KOPT-K1 (cell line): ENCODE results near the gene NNT.

Source experiments
- H3K27ac ChIP-seq: fragments of 200-600 bp; sonication (generic); 2 replicates; pipeline ENCODE4 v1.5.1; 2016; ENCODE audit warnings: antibody characterized with exemption, mild to moderate bottlenecking, low read depth, low read length; ENCODE audit not compliant: poor library complexity, severe bottlenecking
- H3K36me3 ChIP-seq: fragments of 200-600 bp; sonication (generic); 2 replicates; pipeline ENCODE4 v1.5.1; 2017; ENCODE audit warnings: antibody characterized with exemption, mild to moderate bottlenecking, low read length, moderate library complexity; ENCODE audit not compliant: insufficient read depth
- H3K9me3 ChIP-seq: fragments of 200-600 bp; sonication (generic); 2 replicates; pipeline ENCODE4 v1.5.1; 2017; ENCODE audit warnings: antibody characterized with exemption, low read length, mild to moderate bottlenecking; ENCODE audit not compliant: insufficient read depth, poor library complexity, severe bottlenecking

The NNT gene

DNA sequence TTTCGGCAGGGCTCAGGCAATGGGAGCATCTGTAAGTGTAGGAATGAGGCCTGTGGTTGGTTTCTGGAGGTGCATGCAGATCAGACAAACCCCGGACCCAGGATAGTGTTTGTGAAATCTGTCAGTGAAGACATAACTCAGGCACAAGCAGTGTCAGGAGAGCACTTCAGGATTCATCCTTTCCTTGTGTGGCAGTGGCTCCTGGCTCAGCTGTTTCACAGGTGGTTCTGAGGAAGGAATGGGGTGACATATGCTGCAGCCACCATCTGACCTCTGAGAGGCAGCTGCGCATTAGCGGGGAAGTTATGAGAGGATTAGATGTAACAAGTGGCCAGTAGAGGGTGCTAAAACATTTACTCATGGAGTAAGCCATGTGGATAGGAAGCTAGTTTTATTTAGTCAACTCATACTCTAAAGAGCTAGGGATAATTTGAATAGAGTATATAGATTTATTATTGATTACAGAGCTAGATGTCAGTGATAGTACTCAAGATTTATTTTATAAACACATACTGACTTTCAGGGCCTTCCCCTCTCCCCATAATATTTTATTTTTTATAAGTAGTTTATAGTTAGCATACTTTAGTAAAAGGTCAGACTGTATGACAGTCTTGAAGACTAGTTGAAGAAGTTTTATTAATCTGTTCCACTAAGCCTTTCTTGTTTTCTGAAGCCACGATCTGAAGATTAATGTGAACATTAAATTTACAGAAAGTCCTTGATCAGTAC lies 28.4 kb downstream of the NNT start:
- no peaks in the 10 kb centered on the region for H3K9me3 ChIP-seq
- peaks cover 87% of the 10 kb centered on the region for H3K36me3 ChIP-seq
- no peak overlapping the region for H3K27ac ChIP-seq

DNA sequence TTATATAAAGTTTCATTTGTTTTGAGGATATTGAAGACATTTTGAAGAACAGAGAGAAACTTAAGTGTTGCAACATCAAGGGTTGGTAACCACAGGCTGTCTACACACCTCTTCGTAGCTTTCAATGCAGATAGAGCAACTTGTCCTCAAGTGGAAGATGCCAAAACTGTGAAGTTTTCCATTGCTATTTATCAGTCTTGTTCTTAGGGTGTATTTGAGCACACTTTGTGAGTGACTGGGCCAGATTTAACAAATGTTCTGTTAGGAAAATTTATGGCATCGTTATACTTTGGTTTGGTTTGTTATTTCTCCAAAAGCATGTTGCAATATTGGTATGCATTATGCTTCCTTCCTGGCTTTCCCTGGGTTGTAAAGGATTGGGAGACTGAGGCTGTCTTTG lies 31.6 kb downstream of the NNT start:
- Histone ChIP-seq H3K36me3 (peaks cover 95% of the 10 kb centered on the region), H3K9me3 (no peaks in the 10 kb centered on the region), H3K27ac (no peak overlapping the region)

DNA sequence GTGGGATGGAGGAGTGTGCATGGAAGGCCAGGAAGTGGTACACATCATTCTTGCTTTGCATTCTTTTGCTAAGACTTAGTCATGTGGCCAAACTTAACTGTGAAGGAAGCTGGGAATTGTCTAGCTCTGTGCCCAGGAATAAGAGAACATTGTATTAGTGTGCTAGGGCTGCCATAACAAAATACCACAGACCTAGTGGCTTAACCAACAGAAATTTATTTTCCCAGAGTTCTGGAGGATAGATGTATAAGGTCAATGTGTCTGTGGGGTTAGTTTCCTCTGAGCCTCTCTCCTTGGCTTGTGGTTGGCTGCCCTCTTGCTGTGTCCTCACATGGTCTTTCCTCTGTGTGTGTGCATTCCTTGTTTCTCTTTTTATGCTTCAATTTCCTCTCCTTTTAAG lies 32.4 kb downstream of the NNT start:
- peaks cover 97% of the 10 kb centered on the region for H3K36me3 ChIP-seq
- no peak overlapping the region for H3K27ac ChIP-seq
- H3K9me3 ChIP-seq, result no peaks in the 10 kb centered on the region

DNA sequence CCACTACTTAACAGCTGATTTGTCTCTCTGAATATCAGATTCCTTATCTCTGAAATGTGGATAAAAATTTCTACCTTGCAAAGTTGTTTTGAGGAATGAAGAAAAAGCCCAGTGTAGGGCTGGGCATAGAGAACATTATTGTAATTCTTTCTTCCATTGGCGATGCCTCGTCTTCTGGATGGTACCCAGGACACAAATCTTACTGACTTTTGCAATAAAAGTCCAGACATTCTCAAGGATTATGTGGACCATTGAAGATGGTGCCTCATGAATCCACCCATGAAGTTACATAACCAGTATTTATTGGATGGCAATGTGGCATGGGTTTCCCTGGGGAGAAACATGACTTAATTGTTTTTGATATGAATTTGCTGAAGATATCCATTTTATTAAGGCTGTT lies 33.1 kb downstream of the NNT start:
- no peak overlapping the region for H3K27ac ChIP-seq
- H3K36me3 ChIP-seq, result peaks cover 93% of the 10 kb centered on the region
- no peaks in the 10 kb centered on the region for H3K9me3 ChIP-seq

DNA sequence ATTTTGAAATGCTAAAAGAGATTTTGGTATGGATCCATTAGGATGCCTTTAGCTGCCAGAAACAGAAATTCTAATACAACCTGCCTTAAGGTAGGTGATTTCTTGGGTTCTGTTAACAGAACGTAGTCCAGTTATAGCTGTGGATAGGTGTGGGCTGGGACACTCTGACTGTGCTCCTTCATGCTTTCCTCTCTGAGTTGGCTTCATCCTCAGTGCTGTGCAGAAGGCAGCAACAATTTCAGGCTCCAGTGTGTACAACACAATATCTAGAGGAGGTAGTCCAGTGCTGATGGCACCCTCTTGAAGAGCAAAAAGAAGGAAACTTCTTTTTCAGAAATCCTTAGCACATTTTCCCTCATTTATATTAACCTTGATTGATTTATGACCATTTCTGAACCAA lies 34.4 kb downstream of the NNT start:
- H3K27ac ChIP-seq, result no peak overlapping the region
- H3K36me3 ChIP-seq, result peaks cover 84% of the 10 kb centered on the region
- H3K9me3 ChIP-seq, result no peaks in the 10 kb centered on the region

DNA sequence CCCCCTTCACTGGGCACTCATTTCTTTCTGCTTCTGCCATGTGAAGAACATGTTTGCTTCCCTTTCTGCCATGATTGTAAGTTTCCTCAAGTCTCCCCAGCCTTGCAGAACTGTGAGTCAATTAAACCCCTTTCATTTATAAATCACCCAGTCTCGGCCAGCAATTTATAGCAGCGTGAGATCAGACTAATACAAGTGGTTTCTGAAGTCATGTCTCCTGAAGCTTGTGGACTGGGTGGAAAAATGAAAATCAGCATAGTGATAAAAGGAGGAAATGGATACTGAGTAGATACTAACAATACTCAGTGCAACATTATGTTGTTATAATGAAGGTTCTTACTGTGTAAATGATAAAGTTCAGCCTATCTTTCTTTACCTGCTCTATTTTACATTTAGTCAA lies 35.1 kb downstream of the NNT start:
- peaks cover 80% of the 10 kb centered on the region for H3K36me3 ChIP-seq
- H3K9me3 ChIP-seq, result no peaks in the 10 kb centered on the region
- H3K27ac ChIP-seq, result no peak overlapping the region

DNA sequence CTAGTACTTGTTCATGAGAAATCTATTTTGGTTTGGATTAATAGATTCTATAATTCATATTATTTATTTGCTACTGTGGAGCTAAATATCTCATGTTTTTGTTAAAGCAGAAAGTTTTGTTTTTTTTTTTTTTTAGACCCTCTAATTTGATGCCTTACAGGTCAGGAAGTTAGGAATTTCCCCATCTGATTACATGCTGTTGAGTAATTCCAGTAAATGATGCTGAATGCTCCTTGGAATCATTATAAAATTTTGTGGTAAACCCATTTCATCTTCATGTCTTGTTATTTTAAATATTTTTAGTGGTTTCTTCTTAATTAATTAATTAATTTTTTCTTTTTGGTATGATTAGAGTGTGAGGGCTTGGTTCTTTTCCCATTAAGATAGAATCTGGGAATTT lies 35.6 kb downstream of the NNT start:
- no peak overlapping the region for H3K27ac ChIP-seq
- no peaks in the 10 kb centered on the region for H3K9me3 ChIP-seq
- H3K36me3 ChIP-seq, result peaks cover 80% of the 10 kb centered on the region

DNA sequence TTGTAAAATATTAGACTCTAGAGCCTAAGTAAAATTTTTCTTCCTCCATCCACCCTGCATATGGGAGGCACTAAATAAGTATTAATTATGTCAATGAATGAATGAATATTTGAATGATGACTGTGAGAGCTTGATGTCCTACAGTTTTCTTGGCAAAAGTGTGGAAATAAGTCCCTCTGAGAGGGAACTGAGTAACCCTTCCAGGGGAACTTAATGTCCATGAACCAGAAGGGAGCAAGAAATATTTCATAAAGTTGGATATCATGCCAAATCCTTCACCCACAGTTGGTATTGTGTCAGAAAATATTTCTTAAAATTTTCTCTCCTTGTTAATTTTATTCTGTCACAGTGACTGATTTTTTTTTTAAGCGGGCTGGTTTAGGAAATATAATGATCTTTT lies 36.6 kb downstream of the NNT start:
- Histone ChIP-seq H3K27ac (no peak overlapping the region), H3K36me3 (peaks cover 80% of the 10 kb centered on the region), H3K9me3 (no peaks in the 10 kb centered on the region)

DNA sequence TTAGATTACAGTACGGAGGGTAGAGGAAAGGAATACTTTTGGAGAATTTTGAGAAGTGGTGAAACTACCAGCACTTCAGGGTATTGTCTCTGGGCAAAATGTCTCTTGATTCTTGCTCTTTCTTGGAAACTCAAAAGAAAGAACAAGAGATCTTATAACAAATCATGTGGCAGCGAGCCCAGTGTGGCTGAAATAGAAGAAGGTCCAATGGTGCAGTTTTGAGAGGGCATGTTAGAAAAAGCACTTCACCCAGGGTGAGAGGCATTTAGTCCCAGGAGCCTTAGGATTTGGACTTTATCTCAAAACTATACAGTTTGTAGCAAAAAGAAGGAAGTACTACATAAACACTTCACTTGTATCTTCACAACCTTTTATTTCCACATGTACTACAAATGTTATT lies 39.4 kb downstream of the NNT start:
- Histone ChIP-seq H3K9me3 (no peaks in the 10 kb centered on the region), H3K36me3 (peaks cover 77% of the 10 kb centered on the region), H3K27ac (no peak overlapping the region)

DNA sequence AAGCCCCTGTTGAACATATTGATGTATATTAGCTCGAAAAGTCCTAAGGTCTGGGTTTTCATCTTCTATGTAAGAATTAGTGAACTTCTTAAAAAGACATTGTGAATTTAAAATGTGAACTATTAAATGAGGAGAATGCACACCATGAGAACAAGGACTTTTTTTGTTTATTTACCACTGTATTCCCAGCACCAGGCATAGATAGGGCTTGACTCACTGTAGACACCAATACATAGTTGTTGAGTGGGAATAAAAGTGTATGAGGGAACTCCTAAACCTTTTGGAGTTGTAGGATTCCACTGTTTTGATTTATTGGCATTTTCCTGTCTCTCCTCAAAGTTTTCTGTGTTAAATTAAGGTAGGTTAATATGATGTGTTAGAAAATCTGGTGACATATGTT lies 40.3 kb downstream of the NNT start:
- no peak overlapping the region for H3K27ac ChIP-seq
- no peaks in the 10 kb centered on the region for H3K9me3 ChIP-seq
- peaks cover 77% of the 10 kb centered on the region for H3K36me3 ChIP-seq

DNA sequence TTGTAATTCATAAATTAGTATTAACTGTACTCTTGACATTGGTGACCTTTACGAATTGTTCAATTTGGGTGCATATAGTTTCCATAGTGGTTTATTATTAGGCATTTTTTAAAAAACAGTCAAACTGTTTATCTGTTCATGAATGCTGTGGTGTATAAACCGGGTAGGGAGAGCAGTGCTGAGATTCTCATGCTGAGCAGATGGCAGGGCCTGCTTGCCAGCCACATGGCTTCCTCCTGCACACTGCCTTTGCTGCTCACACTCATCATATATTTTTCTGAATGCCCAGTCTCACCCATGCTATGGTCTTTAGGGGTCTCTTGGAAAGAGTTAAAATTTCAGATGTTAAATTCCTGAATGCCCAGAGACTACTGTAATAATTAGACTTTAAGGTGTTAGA lies 40.8 kb downstream of the NNT start:
- Histone ChIP-seq H3K36me3 (peaks cover 78% of the 10 kb centered on the region), H3K9me3 (no peaks in the 10 kb centered on the region), H3K27ac (no peak overlapping the region)

DNA sequence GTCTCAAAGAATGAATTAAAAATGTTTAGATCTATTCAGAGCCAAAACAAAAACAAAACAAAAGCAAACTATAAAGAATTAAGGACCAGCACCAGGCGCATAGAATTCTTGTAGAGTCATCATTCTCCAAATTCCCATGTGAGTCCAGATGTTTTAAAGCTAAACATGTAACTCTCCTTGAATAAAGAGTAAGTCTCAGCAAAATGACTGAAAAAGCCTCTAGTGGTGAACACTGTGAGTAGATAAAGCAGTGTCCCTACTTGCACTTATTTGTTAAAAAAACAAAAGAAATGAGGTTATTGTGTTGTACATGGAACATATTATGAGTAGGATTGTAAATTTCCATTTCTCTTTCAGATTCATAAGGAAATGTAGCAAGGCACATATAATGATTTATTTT lies 44.0 kb downstream of the NNT start:
- peaks cover 88% of the 10 kb centered on the region for H3K36me3 ChIP-seq
- no peaks in the 10 kb centered on the region for H3K9me3 ChIP-seq
- no peak overlapping the region for H3K27ac ChIP-seq

DNA sequence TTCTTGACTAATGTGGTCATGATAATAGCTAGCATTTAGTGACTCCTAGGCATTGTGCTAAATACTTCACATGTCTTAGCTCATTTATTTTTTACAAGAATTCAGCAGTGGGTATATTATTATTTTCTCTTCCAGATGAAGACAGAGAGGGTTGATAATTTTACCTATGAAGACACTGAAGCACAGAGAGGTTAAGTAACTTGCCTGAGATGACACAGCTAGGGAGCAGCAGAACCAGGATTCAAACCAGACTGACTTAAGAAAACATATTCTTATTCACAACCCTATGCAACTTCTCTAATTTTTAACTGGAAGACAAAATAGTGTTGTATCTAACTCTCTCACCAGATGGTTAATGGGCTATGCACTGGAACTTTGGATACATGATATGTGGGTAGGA lies 44.8 kb downstream of the NNT start:
- Histone ChIP-seq H3K36me3 (peaks cover 96% of the 10 kb centered on the region), H3K9me3 (no peaks in the 10 kb centered on the region), H3K27ac (no peak overlapping the region)

DNA sequence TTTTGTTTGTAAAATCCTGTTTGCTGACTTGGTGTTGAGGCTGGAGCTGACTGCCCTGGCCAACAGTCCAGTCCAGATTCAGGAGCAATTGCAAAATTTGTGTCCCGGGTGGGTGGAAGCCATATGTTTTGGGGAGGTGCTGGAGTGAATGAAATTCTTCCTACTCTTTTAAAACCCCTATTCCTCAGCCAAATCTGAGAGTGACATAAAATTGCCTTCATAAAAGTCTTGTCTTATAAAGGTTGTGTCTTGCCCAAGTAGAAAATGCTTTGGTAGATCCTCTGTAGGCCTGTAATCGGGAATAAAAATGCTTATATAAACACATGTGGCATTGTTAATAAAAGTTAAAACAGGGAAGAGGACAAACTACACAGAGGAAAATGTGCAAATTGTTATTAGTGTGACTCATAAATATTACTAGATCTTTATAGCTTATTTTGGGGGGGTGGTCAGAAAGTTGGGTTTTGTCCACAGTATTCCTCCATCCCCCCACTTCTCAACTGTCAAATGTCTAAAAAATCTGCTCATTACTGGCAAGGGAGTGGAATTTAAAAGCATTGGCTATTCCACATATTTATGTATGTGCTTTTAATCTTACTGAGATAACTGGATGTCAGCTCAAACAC lies 45.6 kb downstream of the NNT start:
- no peaks in the 10 kb centered on the region for H3K9me3 ChIP-seq

DNA sequence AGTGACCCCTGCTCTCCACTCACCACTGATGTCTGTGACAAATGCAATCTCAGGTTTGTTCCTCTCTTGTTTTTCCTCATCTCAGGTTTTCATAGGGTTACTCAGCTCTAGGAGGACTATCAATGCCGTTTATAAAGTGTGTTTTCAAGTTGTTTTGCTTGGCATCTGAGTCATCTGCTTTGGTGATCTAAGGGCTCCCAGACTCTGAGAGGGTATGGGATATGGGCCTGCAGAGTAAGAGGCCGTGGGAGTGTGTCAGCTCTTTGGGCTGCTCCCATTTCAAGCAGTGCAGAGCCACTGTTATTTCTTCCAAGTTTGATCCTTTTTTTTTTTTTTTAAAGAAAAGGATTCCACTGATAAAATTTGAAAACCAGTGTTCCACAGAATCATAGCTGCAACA lies 46.3 kb downstream of the NNT start:
- H3K27ac ChIP-seq, result no peak overlapping the region
- peaks cover 97% of the 10 kb centered on the region for H3K36me3 ChIP-seq
- H3K9me3 ChIP-seq, result no peaks in the 10 kb centered on the region

More for the DNA sequence above, 45.6 kb downstream of the NNT start:
- Histone ChIP-seq H3K27ac (no peak overlapping the region), H3K36me3 (peaks cover 96% of the 10 kb centered on the region)
